Right lobe of liver (tissue), 6 donors: Measurements from ENCODE around the gene TPPP2. TPM values are rescaled to one million over a fixed set of nuclear protein-coding genes. Genes with fewer than 3 reads are reported as not detected.

Experiments used
- ATAC-seq, 4 donors: fragments of 200-7000 bp; cut with Tn5 transposase; one replicate each; pipeline ENCODE4 v1.9.1; 2020; ENCODE audit warnings: mild to moderate bottlenecking in 4 of 4, moderate library complexity in 4 of 4
- DNase-seq, 3 donors: peaks; one replicate each; pipeline ENCODE4 v3.0.0-alpha.2; 2020
- H3K27ac ChIP-seq, 3 donors: fragments of 200-600 bp; one replicate each; pipeline ENCODE4 v1.8.0; 2022
- H3K27me3 ChIP-seq, 2 donors: fragments of 200-600 bp; one replicate each; pipeline ENCODE4 v1.8.0; 2022
- H3K36me3 ChIP-seq, 4 donors: fragments of 200-600 bp; sonication (generic) in 1 of 4; one replicate each; pipeline versions ENCODE4 v1.5.1 to v1.8.0; 2017 to 2022; ENCODE audit warnings: control low read depth in 1 of 4
- H3K4me1 ChIP-seq, 4 donors: fragments of 200-600 bp; sonication (generic) in 1 of 4; one replicate each; pipeline versions ENCODE4 v1.5.1 to v1.8.0; 2017 to 2022; ENCODE audit warnings: control low read depth in 1 of 4
- H3K4me3 ChIP-seq, 3 donors: fragments of 200-600 bp; one replicate each; pipeline ENCODE4 v1.8.0; 2022
- H3K9me3 ChIP-seq, 4 donors: fragments of 200-600 bp; sonication (generic) in 1 of 4; one replicate each; pipeline versions ENCODE4 v1.5.1 to v1.8.0; 2017 to 2022; ENCODE audit warnings: control low read depth in 1 of 4
- POLR2A ChIP-seq: fragments of 450-650 bp; IDR thresholded peaks from one replicate; pipeline ENCODE4 v1.6.1; 2017; ENCODE audit warnings: antibody characterized with exemption, mild to moderate bottlenecking
- WGBS: methylation state at CpG from one replicate; pipeline ENCODE4 v1.1.6; 2018; ENCODE audit warnings: low coverage, low lambda C conversion rate; ENCODE audit not compliant: insufficient coverage; ENCODE audit errors: missing lambda C conversion rate; 5-methylcytosine and 5-hydroxymethylcytosine counted together
- intact Hi-C, 2 donors: fragments of 100-400 bp; cut with DNase I; formaldehyde crosslinking; loops; one replicate each; pipeline versions ENCODE4 v1.11.2 to v1.14.1; 2022
- total RNA-seq, 6 experiments: library from RNA; depleted of rRNA in 2 of 6; stranded (reverse); fragments of >200 nt in 2 of 6; fragmentation: NEBNext Ultra II Directional in 3 of 6; extraction: Animal tissue kit (Norgen Biotek cat#: 25700) in 3 of 6; gene quantifications; one replicate each; pipeline versions ENCODE4 v1.1.0 to v1.2.4, GENCODE V29; 2016 to 2023
- TF ChIP-seq, protein P1 (sequence below), 4 donors: fragments of 200-600 bp in 3 of 4; fragments of 450-650 bp in 1 of 4; IDR thresholded peaks; one replicate each; pipeline versions ENCODE4 v1.5.1 to v1.8.0; 2016 to 2022; ENCODE audit warnings: antibody characterized with exemption in 4 of 4, mild to moderate bottlenecking in 2 of 4
- donor health status: DM: no; HTN: yes; CAD: no.
- donor health status: DM: no; HTN: no; CAD: no.
- donor health status: DM: no; HTN: no; CAD: no.
- donor health status: DM: no; HTN: yes; CAD: no.
- donor health status: DM: no; HTN: yes; CAD: no.

TPPP2 gene
- total RNA-seq, 6 experiments from 2014 or later = 0.24 to 3.4 (median 1.6) TPM

GRCh38 chr14:21043974-21044618, 14.1 kb downstream of the TPPP2 start:
- TF ChIP-seq POLR2A = no peak
- TF ChIP-seq, protein P1, sequence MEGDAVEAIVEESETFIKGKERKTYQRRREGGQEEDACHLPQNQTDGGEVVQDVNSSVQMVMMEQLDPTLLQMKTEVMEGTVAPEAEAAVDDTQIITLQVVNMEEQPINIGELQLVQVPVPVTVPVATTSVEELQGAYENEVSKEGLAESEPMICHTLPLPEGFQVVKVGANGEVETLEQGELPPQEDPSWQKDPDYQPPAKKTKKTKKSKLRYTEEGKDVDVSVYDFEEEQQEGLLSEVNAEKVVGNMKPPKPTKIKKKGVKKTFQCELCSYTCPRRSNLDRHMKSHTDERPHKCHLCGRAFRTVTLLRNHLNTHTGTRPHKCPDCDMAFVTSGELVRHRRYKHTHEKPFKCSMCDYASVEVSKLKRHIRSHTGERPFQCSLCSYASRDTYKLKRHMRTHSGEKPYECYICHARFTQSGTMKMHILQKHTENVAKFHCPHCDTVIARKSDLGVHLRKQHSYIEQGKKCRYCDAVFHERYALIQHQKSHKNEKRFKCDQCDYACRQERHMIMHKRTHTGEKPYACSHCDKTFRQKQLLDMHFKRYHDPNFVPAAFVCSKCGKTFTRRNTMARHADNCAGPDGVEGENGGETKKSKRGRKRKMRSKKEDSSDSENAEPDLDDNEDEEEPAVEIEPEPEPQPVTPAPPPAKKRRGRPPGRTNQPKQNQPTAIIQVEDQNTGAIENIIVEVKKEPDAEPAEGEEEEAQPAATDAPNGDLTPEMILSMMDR (IDR thresholded peaks at IDR 0.05) = no peak
- Histone ChIP-seq H3K4me3 (no peak overlapping the region), H3K36me3 (no peaks in the 10 kb centered on the region), H3K27me3 (no peaks in the 10 kb centered on the region), H3K9me3 (no peaks in the 10 kb centered on the region), H3K27ac (peak overlapping the region; percentile 41 to 78 (median 57)), H3K4me1 (peaks cover 2 to 93% (median 32%) of the 10 kb centered on the region in 4 donors)
- 12% methylated on average over 6 of the region's 6 CpGs for WGBS
- peak in 1 of 3 donors; percentile 38 for DNase-seq
- intact Hi-C loops = no loop called here
- peak; percentile 60 to 71 (median 69) for ATAC-seq

GRCh38 chr14:21047378-21047781, 17.4 kb downstream of the TPPP2 start:
- ATAC-seq = peak in 3 of 4 donors; percentile 20 to 44 (median 23)
- Histone ChIP-seq H3K27ac (peak overlapping the region in 1 of 3 donors; percentile 64), H3K27me3 (no peaks in the 10 kb centered on the region), H3K9me3 (no peaks in the 10 kb centered on the region), H3K36me3 (no peaks in the 10 kb centered on the region), H3K4me3 (no peak overlapping the region), H3K4me1 (peaks cover 0 to 74% (median 30%) of the 10 kb centered on the region in 4 donors)
- 52% methylated on average over 2 of the region's 2 CpGs for WGBS
- no peak for DNase-seq
- TF ChIP-seq, protein P1 (IDR thresholded peaks at IDR 0.05) = no peak
- TF ChIP-seq POLR2A = no peak
- intact Hi-C loops = no loop called here

DNA sequence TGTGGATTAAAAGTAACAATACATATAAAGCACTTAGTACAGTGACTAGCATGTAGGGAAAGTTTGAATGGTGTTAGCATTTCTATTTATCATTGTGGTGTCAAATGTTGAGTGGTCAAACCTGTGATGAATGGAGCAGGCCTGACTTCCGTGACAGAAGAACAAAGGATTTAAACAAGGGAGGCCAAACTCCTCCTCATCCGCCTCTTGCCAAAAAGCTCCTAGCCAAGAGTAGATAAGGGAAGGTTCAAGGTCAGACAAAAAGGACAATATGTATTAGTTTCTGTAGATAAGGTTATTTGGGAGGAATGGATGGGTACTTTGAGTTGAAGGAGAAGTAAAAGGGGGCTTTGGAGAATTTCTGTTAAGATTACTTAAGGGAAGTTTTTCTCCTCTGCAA, 18.6 kb downstream of the TPPP2 start:
- no peaks in the 10 kb centered on the region for H3K27me3 ChIP-seq
- H3K4me1 ChIP-seq = peaks cover 0 to 76% (median 29%) of the 10 kb centered on the region in 4 donors
- H3K36me3 ChIP-seq = no peaks in the 10 kb centered on the region
- no peak for TF ChIP-seq POLR2A
- TF ChIP-seq, protein P1 (IDR thresholded peaks at IDR 0.05) = no peak
- WGBS = 13% methylated on average over 2 of the region's 2 CpGs
- peak overlapping the region in 1 of 3 donors; percentile 64 for H3K27ac ChIP-seq
- no peak overlapping the region for H3K4me3 ChIP-seq
- peak in 1 of 3 donors; percentile 63 for DNase-seq
- intact Hi-C loops = no loop called here
- no peaks in the 10 kb centered on the region for H3K9me3 ChIP-seq
- peak; percentile 59 to 75 (median 60) for ATAC-seq

DNA sequence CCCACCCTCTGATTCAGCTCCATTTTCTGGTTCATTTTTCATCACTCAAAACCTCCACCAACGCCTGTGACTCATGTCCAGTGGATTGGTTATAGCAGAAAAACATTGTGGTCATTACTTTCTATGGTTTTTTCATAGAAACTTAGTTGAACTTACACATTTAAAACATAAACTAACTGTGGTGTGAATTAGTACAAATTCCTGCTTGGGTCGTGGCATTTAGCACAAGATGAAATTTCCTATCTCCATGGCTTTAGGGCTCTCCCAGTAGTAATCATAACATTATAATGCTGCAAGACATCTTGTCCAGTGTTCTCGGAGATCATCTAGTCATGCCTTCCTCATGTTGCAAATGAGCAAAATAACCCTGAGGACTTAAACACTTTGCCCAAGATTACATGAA, 19.3 kb downstream of the TPPP2 start:
- no peaks in the 10 kb centered on the region for H3K36me3 ChIP-seq
- intact Hi-C loops = no loop called here
- TF ChIP-seq, protein P1 (IDR thresholded peaks at IDR 0.05) = no peak
- TF ChIP-seq POLR2A = no peak
- DNase-seq (no peak), ATAC-seq (no peak)
- H3K4me3 ChIP-seq = no peak overlapping the region
- 67% methylated on average over 3 of the region's 3 CpGs for WGBS
- H3K9me3 ChIP-seq = no peaks in the 10 kb centered on the region
- no peak overlapping the region for H3K27ac ChIP-seq
- peaks cover 0 to 76% (median 29%) of the 10 kb centered on the region in 4 donors for H3K4me1 ChIP-seq
- H3K27me3 ChIP-seq = no peaks in the 10 kb centered on the region
